ENCODE results near the gene GMDS. TPM values are rescaled to one million over a fixed set of nuclear protein-coding genes. Genes with fewer than 3 reads are reported as not detected.

GMDS gene
- total and polyA plus RNA-seq, 2 donors (not counting 3 experiments of a cell fraction or from before 2014, with no cell fraction given) = 9.8 to 23.5 TPM

GRCh38 chr6:2165286-2165685 lies 80.1 kb downstream of the GMDS start:
- no TSS peak for BruUV-seq (replicated peaks)
- dilution Hi-C loops (cut with MboI; ENCODE audit: extremely low pct_ligation_motif_present, low sequenced_read_pairs) = no loop called here
- DNase-seq (ENCODE audit: low read depth, low spot score) = no peak
- no peak overlapping the region for H3K4me2 ChIP-seq (ENCODE audit: insufficient read depth, low read length)
- no peaks in the 10 kb centered on the region for H4K20me1 ChIP-seq (replicated peaks; ENCODE audit: control insufficient read depth, extremely low read depth, insufficient read depth, low read length)
- FAIRE-seq = no peak
- intact Hi-C loops (cut with micrococcal nuclease) = no loop called here
- H3K4me3 ChIP-seq (replicated peaks in 1 of 3; ENCODE audit: insufficient read depth in 1 of 3, low read depth in 1 of 3, low read length in 3 of 3) = no peak overlapping the region
- H3K27me3 ChIP-seq (ENCODE audit: control insufficient read depth in 2 of 2, insufficient read depth in 2 of 2, low read length in 2 of 2) = no peaks in the 10 kb centered on the region
- H2AFZ ChIP-seq (ENCODE audit: low read depth, low read length) = no peak overlapping the region
- H3K36me3 ChIP-seq (ENCODE audit: control insufficient read depth in 2 of 2, extremely low read depth in 1 of 2, insufficient read depth in 2 of 2, low read length in 2 of 2) = no peaks in the 10 kb centered on the region
- peaks cover 17% of the 10 kb centered on the region for H3K4me1 ChIP-seq (ENCODE audit: control insufficient read depth, extremely low read depth, insufficient read depth, low read length)
- no peaks in the 10 kb centered on the region for H3K9me1 ChIP-seq (replicated peaks; ENCODE audit: control insufficient read depth, extremely low read depth, insufficient read depth, low read length)
- H3K9ac ChIP-seq (replicated peaks; ENCODE audit: extremely low read depth, insufficient read depth, low read length) = no peak overlapping the region
- TF ChIP-seq CTCF (IDR thresholded peaks at IDR 0.05; ENCODE audit: extremely low read depth in 1 of 2, insufficient read depth in 1 of 2, low read depth in 1 of 2, low read length in 2 of 2) = no peak
- no peak for TF ChIP-seq EZH2 (IDR thresholded peaks at IDR 0.05; ENCODE audit: borderline replicate concordance, low read depth, low read length, severe bottlenecking)
- no peak for TF ChIP-seq MYC (IDR thresholded peaks at IDR 0.05; ENCODE audit: low read depth, low read length)
- TF ChIP-seq GATA2 (IDR thresholded peaks at IDR 0.05; ENCODE audit: insufficient read depth, insufficient read length, low read depth, low read length) = no peak
- TF ChIP-seq, protein P1, sequence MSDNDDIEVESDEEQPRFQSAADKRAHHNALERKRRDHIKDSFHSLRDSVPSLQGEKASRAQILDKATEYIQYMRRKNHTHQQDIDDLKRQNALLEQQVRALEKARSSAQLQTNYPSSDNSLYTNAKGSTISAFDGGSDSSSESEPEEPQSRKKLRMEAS (IDR thresholded peaks at IDR 0.05; ENCODE audit: insufficient read depth, insufficient read length) = no peak
- TF ChIP-seq POLR2A (IDR thresholded peaks at IDR 0.05; ENCODE audit: low read depth, low read length) = no peak
- no peak for TF ChIP-seq FOS (IDR thresholded peaks at IDR 0.05; ENCODE audit: borderline replicate concordance, insufficient read depth, low read length)
- H3K79me2 ChIP-seq (ENCODE audit: control insufficient read depth, insufficient read depth, low read length) = no peaks in the 10 kb centered on the region
- H3K9me3 ChIP-seq (replicated peaks; ENCODE audit: control insufficient read depth, insufficient read depth, low read length) = no peaks in the 10 kb centered on the region
- ChIA-PET POLR2A (no interaction called here), CTCF (no interaction called here)
- H3K27ac ChIP-seq (ENCODE audit: insufficient read depth, low read depth, low read length) = no peak overlapping the region

Data from endothelial cell of umbilical vein (primary cell).